ENCODE data around the gene PNKP.

The PNKP gene

GRCh38 chr19:49816590-49816989 lies 50.8 kb downstream of the PNKP start:
- H3K36me3 Mint-ChIP-seq: peaks cover 44% of the 10 kb centered on the region
- H3K27ac Mint-ChIP-seq: peak overlapping the region; percentile 98

GRCh38 chr19:49814010-49814409 lies 53.4 kb downstream of the PNKP start:
- no peak for DNase-seq (ENCODE audit: low spot score in 2 of 2)
- Mint-ChIP-seq H3K4me1 (peaks cover 48% of the 10 kb centered on the region), H3K27ac (peak overlapping the region; percentile 98), H3K4me3 (peak overlapping the region; percentile 85), H3K36me3 (peaks cover 45% of the 10 kb centered on the region), H3K9me3 (no peaks in the 10 kb centered on the region)
- no peak for ATAC-seq

More at GRCh38 chr19:49816590-49816989, 50.8 kb downstream of the PNKP start:
- Mint-ChIP-seq H3K9me3 (no peaks in the 10 kb centered on the region), H3K4me1 (peaks cover 46% of the 10 kb centered on the region), H3K4me3 (peak overlapping the region; percentile 90)
- ATAC-seq: no peak
- DNase-seq (ENCODE audit: low spot score in 2 of 2): no peak

GRCh38 chr19:49812997-49813861 lies 54.1 kb downstream of the PNKP start, which contains the start of gene FUZ:
Gene FUZ, minus strand, starts transcription at chr19:49813292. Its CDS starts 186 bp downstream, at chr19:49813106.
- ATAC-seq (peak; percentile 84), DNase-seq (ENCODE audit: low spot score in 2 of 2) (peak; percentile 61 to 94)
- H3K4me1 Mint-ChIP-seq: peaks cover 48% of the 10 kb centered on the region
- H3K4me3 Mint-ChIP-seq: peak within 1 kb of the TSS; percentile 85
- H3K27ac Mint-ChIP-seq: peak within 1 kb of the TSS; percentile 98
- peaks cover 45% of the 10 kb centered on the region for H3K36me3 Mint-ChIP-seq
- no peaks in the 10 kb centered on the region for H3K9me3 Mint-ChIP-seq

GRCh38 chr19:49812452-49812996 lies 54.9 kb downstream of the PNKP start:
- Mint-ChIP-seq H3K36me3 (peaks cover 41% of the 10 kb centered on the region), H3K27ac (peak overlapping the region; percentile 98), H3K9me3 (no peaks in the 10 kb centered on the region), H3K4me3 (peak overlapping the region; percentile 85), H3K4me1 (peaks cover 53% of the 10 kb centered on the region)
- ATAC-seq (no peak), DNase-seq (ENCODE audit: low spot score in 2 of 2) (no peak)

- peaks cover 37% of the 10 kb centered on the region for H3K36me3 Mint-ChIP-seq
- H3K4me1 Mint-ChIP-seq: peaks cover 52% of the 10 kb centered on the region
- DNase-seq (ENCODE audit: low spot score in 2 of 2) (no peak), ATAC-seq (no peak)
- peak overlapping the region; percentile 85 for H3K4me3 Mint-ChIP-seq
- no peaks in the 10 kb centered on the region for H3K9me3 Mint-ChIP-seq
- H3K27ac Mint-ChIP-seq: peak overlapping the region; percentile 34
These were observed 56.0 kb downstream of the PNKP start for GRCh38 chr19:49811328-49811727.

Data from stimulated activated effector memory CD8-positive, alpha-beta T cell treated with anti-CD3 and anti-CD28 coated beads, Interleukin-12 subunit alpha, Interleukin-12 subunit beta, amount 100 ng/mL, for 72 hours (primary cell).